CD4-positive, alpha-beta memory T cell (primary cell): ENCODE measurements around the gene GPC5. TPM values are rescaled to one million over a fixed set of nuclear protein-coding genes. Genes with fewer than 3 reads are reported as not detected.

Source experiments
- CTCF ChIA-PET: fragments of 350-600 bp; sonication (Branson Sonifier 250); formaldehyde crosslinking; loops from one replicate; lab custom pipeline; 2021; ENCODE audit warnings: inconsistent platforms; ENCODE audit not compliant: partially characterized antibody; lab: Charles Lee
- POLR2A ChIA-PET: fragments of 350-600 bp; sonication (Branson Sonifier 250); formaldehyde crosslinking; loops from one replicate; lab custom pipeline; 2021; ENCODE audit not compliant: partially characterized antibody; lab: Charles Lee
- DNase-seq, 5 donors: peaks; one replicate each; pipeline versions ENCODE4 v3.0.0 to v3.0.0-alpha.2; 2020 to 2022; ENCODE audit warnings: mixed read lengths in 1 of 5
- H3K27ac ChIP-seq: one replicate; pipeline ENCODE4 v1.7.0; 2013; ENCODE audit warnings: low read depth, low read length
- H3K27me3 ChIP-seq: 2 replicates; pipeline ENCODE4 v1.7.0; 2013; ENCODE audit warnings: mild to moderate bottlenecking, low read length, moderate library complexity; ENCODE audit not compliant: insufficient read depth
- H3K36me3 ChIP-seq: 2 replicates; pipeline ENCODE4 v1.7.0; 2013; ENCODE audit warnings: mild to moderate bottlenecking, low read length, moderate library complexity; ENCODE audit not compliant: insufficient read depth
- H3K4me1 ChIP-seq: 2 replicates; pipeline ENCODE4 v1.7.0; 2013; ENCODE audit warnings: mild to moderate bottlenecking, low read length, moderate library complexity; ENCODE audit not compliant: insufficient read depth
- H3K4me3 ChIP-seq, 2 donors: one replicate each; pipeline ENCODE4 v1.7.0; 2013; ENCODE audit warnings: low read length in 2 of 2, mild to moderate bottlenecking in 1 of 2
- H3K9me3 ChIP-seq, 2 donors: one replicate each; pipeline ENCODE4 v1.7.0; 2013; ENCODE audit warnings: low read length in 2 of 2, control low read depth in 1 of 2; ENCODE audit not compliant: control insufficient read depth in 1 of 2
- H3K27ac Mint-ChIP-seq, 7 donors: one replicate each; pipeline ENCODE4 v1.8.0; 2020 to 2021; ENCODE audit warnings: mixed read lengths in 7 of 7, mild to moderate bottlenecking in 6 of 7, inconsistent platforms in 3 of 7, moderate library complexity in 3 of 7
- H3K27me3 Mint-ChIP-seq, 2 donors: one replicate each; pipeline ENCODE4 v1.8.0; 2020 to 2021; ENCODE audit warnings: mixed read lengths in 2 of 2
- H3K36me3 Mint-ChIP-seq, 2 donors: one replicate each; pipeline ENCODE4 v1.8.0; 2020 to 2021; ENCODE audit warnings: mixed read lengths in 2 of 2, inconsistent platforms in 1 of 2, mild to moderate bottlenecking in 1 of 2
- H3K4me1 Mint-ChIP-seq, 4 donors: one replicate each; pipeline ENCODE4 v1.8.0; 2020 to 2021; ENCODE audit warnings: mixed read lengths in 4 of 4, mild to moderate bottlenecking in 1 of 4
- H3K4me3 Mint-ChIP-seq, 8 donors: one replicate each; pipeline ENCODE4 v1.8.0; 2020 to 2021; ENCODE audit warnings: mixed read lengths in 8 of 8, mild to moderate bottlenecking in 7 of 8, moderate library complexity in 6 of 8, inconsistent platforms in 3 of 8
- H3K9me3 Mint-ChIP-seq, 8 donors: one replicate each; pipeline ENCODE4 v1.8.0; 2020 to 2021; ENCODE audit warnings: mixed read lengths in 8 of 8, mild to moderate bottlenecking in 5 of 8, inconsistent platforms in 3 of 8, moderate library complexity in 1 of 8
- intact Hi-C: fragments of 100-400 bp; cut with micrococcal nuclease; formaldehyde crosslinking; loops from one replicate; pipeline ENCODE4 v1.15.1; 2023
- polyA plus RNA-seq, 2 donors: library from polyadenylated mRNA; unstranded; fragments of 300-500 nt; fragmentation: Illumina TruSeq; gene quantifications; one replicate each; pipeline ENCODE4 v1.2.3, GENCODE V29; 2021
- total RNA-seq, 2 experiments: library from RNA; stranded (reverse); gene quantifications; one replicate each; pipeline ENCODE4 v1.2.3, GENCODE V29; 2021

GPC5 gene
- total and polyA plus RNA-seq, 4 experiments from 2014 or later = 0.14 TPM; not detected in 3

DNA sequence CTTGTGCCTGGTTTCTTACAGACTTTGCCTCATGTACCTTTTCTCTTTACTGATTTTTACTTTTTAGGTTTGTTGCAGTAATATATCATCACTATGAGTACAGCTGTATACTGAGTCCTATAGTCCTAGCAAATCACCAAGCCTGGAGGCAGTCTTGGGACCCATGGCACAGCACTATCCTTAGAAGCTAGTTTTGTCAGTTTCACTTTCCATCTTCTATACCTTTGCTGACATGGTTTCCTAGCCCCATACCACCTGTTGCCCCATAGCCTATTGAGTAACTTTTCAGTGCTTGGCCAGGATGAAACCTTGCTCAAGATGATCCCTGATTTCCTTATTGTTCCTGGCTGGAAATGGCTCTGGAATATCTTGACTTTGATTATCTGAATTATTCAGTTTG, 826.4 kb downstream of the GPC5 start:
- no peak overlapping the region for H3K4me3 ChIP-seq
- ChIA-PET POLR2A (no interaction called here), CTCF (no interaction called here)
- no peak overlapping the region for H3K27ac Mint-ChIP-seq
- H3K9me3 ChIP-seq = no peaks in the 10 kb centered on the region
- intact Hi-C loops = no loop called here
- H3K36me3 ChIP-seq = no peaks in the 10 kb centered on the region
- H3K27ac ChIP-seq = no peak overlapping the region
- no peak for DNase-seq
- H3K36me3 Mint-ChIP-seq = no peaks in the 10 kb centered on the region
- peaks cover 0 to 4% (median 3%) of the 10 kb centered on the region in 8 donors for H3K9me3 Mint-ChIP-seq
- no peaks in the 10 kb centered on the region for H3K27me3 Mint-ChIP-seq
- no peaks in the 10 kb centered on the region for H3K4me1 Mint-ChIP-seq
- H3K27me3 ChIP-seq = no peaks in the 10 kb centered on the region
- H3K4me3 Mint-ChIP-seq = no peak overlapping the region
- no peaks in the 10 kb centered on the region for H3K4me1 ChIP-seq

DNA sequence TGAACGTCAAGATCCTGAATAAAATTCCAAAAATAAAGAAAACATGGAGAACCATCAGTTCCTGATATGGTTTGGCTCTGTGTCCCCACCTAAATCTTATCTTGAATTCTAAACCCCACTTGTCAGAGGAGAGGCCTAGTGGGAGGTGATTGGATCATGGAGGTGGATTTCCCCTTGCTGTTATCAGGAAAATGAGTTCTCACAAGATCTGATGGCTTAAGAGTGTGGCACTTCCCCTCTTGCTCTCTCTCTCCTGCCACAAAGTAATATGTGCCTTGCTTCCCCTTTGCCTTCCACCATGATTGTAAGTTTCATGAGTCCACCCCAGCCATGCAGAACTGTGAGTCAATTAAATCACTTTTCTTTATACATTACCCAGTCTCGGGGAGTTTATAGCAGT, 827.4 kb downstream of the GPC5 start:
- no peaks in the 10 kb centered on the region for H3K9me3 ChIP-seq
- no peak overlapping the region for H3K4me3 ChIP-seq
- peaks cover 0 to 4% (median 3%) of the 10 kb centered on the region in 8 donors for H3K9me3 Mint-ChIP-seq
- ChIA-PET CTCF (no interaction called here), POLR2A (no interaction called here)
- no peak overlapping the region for H3K27ac Mint-ChIP-seq
- H3K4me1 ChIP-seq = no peaks in the 10 kb centered on the region
- no peak for DNase-seq
- intact Hi-C loops = no loop called here
- no peaks in the 10 kb centered on the region for H3K27me3 Mint-ChIP-seq
- no peaks in the 10 kb centered on the region for H3K36me3 ChIP-seq
- H3K27me3 ChIP-seq = no peaks in the 10 kb centered on the region
- H3K27ac ChIP-seq = no peak overlapping the region
- no peaks in the 10 kb centered on the region for H3K36me3 Mint-ChIP-seq
- no peak overlapping the region for H3K4me3 Mint-ChIP-seq
- no peaks in the 10 kb centered on the region for H3K4me1 Mint-ChIP-seq

DNA sequence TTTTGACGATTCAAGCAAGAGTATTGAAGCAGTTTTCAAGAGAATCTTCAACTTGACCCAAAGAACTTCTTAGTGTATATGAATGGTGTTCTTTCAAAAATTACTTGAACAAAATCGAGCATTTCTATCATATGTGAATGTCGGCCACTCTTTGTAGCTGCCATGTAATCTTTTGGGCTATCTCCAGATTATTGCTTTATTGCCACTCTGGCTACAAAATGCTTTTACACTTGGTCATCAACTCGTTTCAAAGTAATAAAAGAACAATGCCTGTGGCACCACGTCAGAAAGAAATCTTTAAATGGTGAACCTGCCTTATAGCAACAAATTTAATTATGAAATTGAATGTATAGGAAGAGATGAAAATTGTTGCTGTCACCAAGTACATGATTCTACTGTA, 834.5 kb downstream of the GPC5 start:
- H3K4me3 ChIP-seq = no peak overlapping the region
- CTCF ChIA-PET = no interaction called here
- intact Hi-C loops = no loop called here
- no peaks in the 10 kb centered on the region for H3K9me3 ChIP-seq
- H3K4me1 ChIP-seq = no peaks in the 10 kb centered on the region
- H3K27ac ChIP-seq = no peak overlapping the region
- Mint-ChIP-seq H3K9me3 (peaks cover 0 to 6% (median 0%) of the 10 kb centered on the region in 8 donors), H3K27ac (no peak overlapping the region), H3K27me3 (no peaks in the 10 kb centered on the region), H3K4me1 (no peaks in the 10 kb centered on the region), H3K4me3 (no peak overlapping the region), H3K36me3 (no peaks in the 10 kb centered on the region)
- no peak for DNase-seq
- POLR2A ChIA-PET = no interaction called here
- no peaks in the 10 kb centered on the region for H3K36me3 ChIP-seq
- H3K27me3 ChIP-seq = no peaks in the 10 kb centered on the region

DNA sequence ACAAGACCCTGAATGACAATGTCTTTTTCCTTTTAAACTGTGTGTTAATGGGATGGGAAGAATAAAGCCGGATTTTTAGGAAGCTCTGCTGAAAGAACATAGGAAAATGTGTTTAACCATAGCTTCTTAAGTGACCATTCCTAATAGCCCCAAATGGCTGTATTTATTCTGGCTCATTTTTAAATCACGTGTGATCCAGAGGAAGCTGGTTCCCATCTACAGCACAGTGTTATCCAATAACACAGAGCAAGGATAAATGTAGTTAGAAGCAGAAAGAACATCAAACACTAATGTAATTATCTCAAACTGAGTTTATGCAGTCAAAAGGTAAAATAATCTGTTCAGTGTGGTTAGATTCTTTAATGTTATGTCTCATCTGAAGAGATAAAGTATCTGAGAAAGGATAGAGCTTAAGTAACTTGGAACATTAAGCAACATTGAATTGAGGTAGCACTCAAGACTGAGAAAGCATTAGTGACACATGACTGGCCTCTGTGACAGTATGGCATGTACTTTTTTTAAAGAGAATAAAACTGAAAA, 853.3 kb downstream of the GPC5 start:
- intact Hi-C loops = no loop called here

DNA sequence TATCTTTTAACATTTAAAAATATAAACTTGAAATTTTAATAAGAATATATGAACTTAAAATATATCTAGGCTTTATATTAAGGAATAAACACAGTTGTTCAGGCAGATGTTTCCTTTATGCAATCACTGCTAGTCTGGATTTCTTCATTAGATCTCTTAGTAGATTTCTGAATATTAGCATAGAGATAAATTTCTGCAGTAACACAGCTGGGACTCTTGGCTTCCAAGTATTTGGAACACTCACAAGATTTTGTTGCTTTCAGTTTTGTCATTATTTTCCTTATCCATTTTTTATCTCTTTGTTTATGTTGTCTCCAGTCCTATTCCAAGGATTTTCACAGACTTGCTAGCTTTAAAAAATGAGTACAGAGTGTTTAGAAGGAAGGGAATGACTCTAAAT, 857.1 kb downstream of the GPC5 start:
- Mint-ChIP-seq H3K36me3 (no peaks in the 10 kb centered on the region), H3K4me1 (no peaks in the 10 kb centered on the region), H3K27me3 (no peaks in the 10 kb centered on the region), H3K4me3 (no peak overlapping the region), H3K27ac (no peak overlapping the region), H3K9me3 (peaks cover 0 to 7% (median 0%) of the 10 kb centered on the region in 8 donors)
- no peaks in the 10 kb centered on the region for H3K36me3 ChIP-seq
- intact Hi-C loops = no loop called here
- DNase-seq = no peak
- CTCF ChIA-PET = no interaction called here
- H3K9me3 ChIP-seq = no peaks in the 10 kb centered on the region
- no peak overlapping the region for H3K27ac ChIP-seq
- H3K27me3 ChIP-seq = no peaks in the 10 kb centered on the region
- H3K4me1 ChIP-seq = no peaks in the 10 kb centered on the region
- POLR2A ChIA-PET = no interaction called here
- H3K4me3 ChIP-seq = no peak overlapping the region

More for the DNA sequence above, 853.3 kb downstream of the GPC5 start:
- ChIA-PET POLR2A (no interaction called here), CTCF (no interaction called here)
- H3K27me3 Mint-ChIP-seq = no peaks in the 10 kb centered on the region
- no peak overlapping the region for H3K27ac ChIP-seq
- H3K27ac Mint-ChIP-seq = no peak overlapping the region
- peaks cover 0 to 7% (median 1%) of the 10 kb centered on the region in 8 donors for H3K9me3 Mint-ChIP-seq
- no peak overlapping the region for H3K4me3 Mint-ChIP-seq
- H3K36me3 Mint-ChIP-seq = no peaks in the 10 kb centered on the region
- H3K36me3 ChIP-seq = no peaks in the 10 kb centered on the region
- H3K4me3 ChIP-seq = no peak overlapping the region
- DNase-seq = no peak
- H3K4me1 ChIP-seq = no peaks in the 10 kb centered on the region
- H3K4me1 Mint-ChIP-seq = no peaks in the 10 kb centered on the region
- H3K27me3 ChIP-seq = no peaks in the 10 kb centered on the region
- H3K9me3 ChIP-seq = no peaks in the 10 kb centered on the region

DNA sequence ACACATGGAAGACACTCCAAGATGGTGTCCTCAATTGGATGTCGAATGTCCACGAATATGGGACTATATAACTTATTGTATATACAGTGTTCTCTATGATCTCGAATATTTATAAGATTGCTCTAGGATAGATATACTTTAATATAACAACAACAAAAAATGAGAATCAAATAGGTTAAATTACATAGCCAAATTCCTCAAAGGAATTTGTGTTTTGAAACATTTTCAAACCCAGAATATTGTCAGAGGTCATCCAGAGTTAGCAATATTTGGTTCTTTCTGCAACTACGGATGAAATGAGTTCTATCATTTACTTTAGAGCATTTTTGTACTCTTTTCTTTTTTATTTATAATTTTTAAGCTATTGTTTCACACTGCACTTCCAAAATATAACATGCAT, 857.8 kb downstream of the GPC5 start:
- no peak for DNase-seq
- Histone ChIP-seq H3K27me3 (no peaks in the 10 kb centered on the region), H3K36me3 (no peaks in the 10 kb centered on the region), H3K4me1 (no peaks in the 10 kb centered on the region), H3K27ac (no peak overlapping the region), H3K4me3 (no peak overlapping the region), H3K9me3 (no peaks in the 10 kb centered on the region)
- intact Hi-C loops = no loop called here
- Mint-ChIP-seq H3K27me3 (no peaks in the 10 kb centered on the region), H3K4me3 (no peak overlapping the region), H3K9me3 (peaks cover 0 to 7% (median 0%) of the 10 kb centered on the region in 8 donors), H3K36me3 (no peaks in the 10 kb centered on the region), H3K27ac (no peak overlapping the region), H3K4me1 (no peaks in the 10 kb centered on the region)
- ChIA-PET CTCF (no interaction called here), POLR2A (no interaction called here)

DNA sequence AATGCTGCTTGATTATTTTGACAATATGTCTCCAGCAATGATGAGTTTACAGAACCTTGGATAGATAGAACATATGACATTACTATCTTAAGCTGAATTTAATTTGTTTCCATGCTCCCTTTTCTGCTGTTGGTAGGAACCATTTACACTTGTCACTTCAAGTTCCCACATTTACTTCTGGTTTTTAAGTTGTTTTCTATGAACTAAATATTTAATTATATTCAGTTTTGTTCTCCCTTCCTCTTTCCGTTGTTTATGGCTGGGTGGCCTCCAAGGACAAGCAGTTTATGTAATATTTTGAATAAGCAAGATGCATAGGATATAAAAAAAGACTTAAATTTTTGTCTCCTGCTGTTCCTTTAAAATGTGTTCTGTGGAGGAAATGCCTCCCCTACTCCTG, 860.6 kb downstream of the GPC5 start:
- DNase-seq = no peak
- POLR2A ChIA-PET = no interaction called here
- Mint-ChIP-seq H3K4me3 (no peak overlapping the region), H3K9me3 (peaks cover 0 to 2% (median 0%) of the 10 kb centered on the region in 8 donors), H3K27me3 (no peaks in the 10 kb centered on the region), H3K4me1 (no peaks in the 10 kb centered on the region), H3K27ac (no peak overlapping the region), H3K36me3 (no peaks in the 10 kb centered on the region)
- H3K4me3 ChIP-seq = no peak overlapping the region
- H3K9me3 ChIP-seq = no peaks in the 10 kb centered on the region
- intact Hi-C loops = no loop called here
- H3K36me3 ChIP-seq = no peaks in the 10 kb centered on the region
- CTCF ChIA-PET = no interaction called here
- no peaks in the 10 kb centered on the region for H3K4me1 ChIP-seq
- H3K27me3 ChIP-seq = no peaks in the 10 kb centered on the region
- H3K27ac ChIP-seq = no peak overlapping the region

DNA sequence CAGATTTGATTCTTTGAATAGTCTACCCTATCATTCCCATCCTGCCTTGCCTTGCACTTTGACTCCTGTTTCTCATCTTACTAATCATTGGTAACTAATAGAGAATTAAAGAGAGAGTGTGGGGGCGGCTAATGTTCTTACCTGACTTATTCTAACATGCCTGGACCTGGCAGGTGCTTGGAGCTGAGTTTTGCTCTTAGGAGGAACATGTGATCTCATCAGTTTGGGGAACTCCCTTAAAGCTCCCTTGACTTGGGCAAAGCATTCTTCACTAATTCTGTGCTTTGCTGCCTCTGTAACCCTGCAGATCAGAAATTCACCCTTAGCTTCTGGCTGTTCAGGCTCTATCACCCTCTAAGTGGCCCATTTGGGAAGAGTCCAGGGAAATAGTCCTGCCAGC, 861.1 kb downstream of the GPC5 start:
- no peaks in the 10 kb centered on the region for H3K36me3 ChIP-seq
- ChIA-PET POLR2A (no interaction called here), CTCF (no interaction called here)
- no peak overlapping the region for H3K27ac ChIP-seq
- H3K27me3 ChIP-seq = no peaks in the 10 kb centered on the region
- H3K9me3 Mint-ChIP-seq = peaks cover 0 to 2% (median 0%) of the 10 kb centered on the region in 8 donors
- no peak for DNase-seq
- H3K27ac Mint-ChIP-seq = no peak overlapping the region
- no peaks in the 10 kb centered on the region for H3K4me1 ChIP-seq
- no peaks in the 10 kb centered on the region for H3K9me3 ChIP-seq
- H3K4me3 Mint-ChIP-seq = no peak overlapping the region
- no peaks in the 10 kb centered on the region for H3K4me1 Mint-ChIP-seq
- intact Hi-C loops = no loop called here
- H3K36me3 Mint-ChIP-seq = no peaks in the 10 kb centered on the region
- H3K27me3 Mint-ChIP-seq = no peaks in the 10 kb centered on the region
- no peak overlapping the region for H3K4me3 ChIP-seq
